Activated CD4-positive, alpha-beta T cell treated with anti-CD3 and anti-CD28 coated beads, Interleukin-2, amount 10 ng/mL, durations not matched to agents 7 days and 5 days (primary cell): ENCODE data around the gene COL15A1. TPM values are rescaled to one million over a fixed set of nuclear protein-coding genes. Genes with fewer than 3 reads are reported as not detected.

Experiments
- CTCF ChIA-PET: fragments of 350-600 bp; sonication (Branson Sonifier 250); formaldehyde crosslinking; loops from one replicate; lab custom pipeline; 2021; ENCODE audit warnings: antibody characterized with exemption; lab: Charles Lee
- POLR2A ChIA-PET: fragments of 350-600 bp; sonication (Branson Sonifier 250); formaldehyde crosslinking; loops from one replicate; lab custom pipeline; 2021; ENCODE audit warnings: antibody characterized with exemption; lab: Charles Lee
- DNase-seq: peaks from one replicate; pipeline ENCODE4 v3.0.0-alpha.2; 2020
- H3K27ac Mint-ChIP-seq: one replicate; pipeline ENCODE4 v1.8.0; 2021; ENCODE audit warnings: mild to moderate bottlenecking, moderate library complexity, mixed read lengths
- H3K27me3 Mint-ChIP-seq: one replicate; pipeline ENCODE4 v1.8.0; 2021; ENCODE audit warnings: mixed read lengths
- H3K36me3 Mint-ChIP-seq: one replicate; pipeline ENCODE4 v1.8.0; 2021; ENCODE audit warnings: low read depth, mixed read lengths
- H3K4me1 Mint-ChIP-seq: one replicate; pipeline ENCODE4 v1.8.0; 2021; ENCODE audit warnings: mixed read lengths
- H3K4me3 Mint-ChIP-seq: one replicate; pipeline ENCODE4 v1.8.0; 2021; ENCODE audit warnings: mild to moderate bottlenecking, moderate library complexity, mixed read lengths
- H3K9me3 Mint-ChIP-seq: one replicate; pipeline ENCODE4 v1.8.0; 2021; ENCODE audit warnings: mixed read lengths
- total RNA-seq, 2 experiments: library from RNA; stranded (reverse); gene quantifications; one replicate each; pipeline ENCODE4 v1.2.3, GENCODE V29; 2021

The COL15A1 gene
- total RNA-seq, 2 experiments from 2014 or later = 0.07 to 0.12 TPM

DNA sequence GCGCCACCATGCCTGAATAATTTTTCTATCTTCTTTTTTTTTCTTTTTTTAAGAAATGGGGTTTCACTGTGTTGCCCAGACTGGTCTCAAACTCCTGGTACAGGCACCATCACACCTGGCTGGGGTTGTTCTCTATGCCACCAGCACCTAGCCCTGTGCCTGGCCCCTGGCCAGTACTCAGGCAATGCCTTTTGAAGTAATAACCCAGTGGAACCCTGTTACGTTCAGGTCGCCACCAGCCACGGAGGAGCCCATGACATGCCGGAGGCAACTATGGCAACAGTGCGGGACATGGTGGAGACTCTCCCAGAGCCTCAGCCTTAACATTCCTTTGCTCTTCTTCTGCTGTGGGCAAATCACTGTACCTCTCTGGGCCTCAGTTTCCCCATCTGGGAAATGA, 14.1 kb downstream of the COL15A1 start:
- Mint-ChIP-seq H3K4me1 (no peaks in the 10 kb centered on the region), H3K36me3 (no peaks in the 10 kb centered on the region), H3K9me3 (no peaks in the 10 kb centered on the region), H3K4me3 (no peak overlapping the region), H3K27ac (no peak overlapping the region), H3K27me3 (peaks cover 8% of the 10 kb centered on the region)
- no peak for DNase-seq
- CTCF ChIA-PET = interaction anchor here (1.2 kb wide), 1 partner anchor 12 kb away, joined by 4 read pairs; no protein-coding TSS in a partner anchor
- POLR2A ChIA-PET = no interaction called here

DNA sequence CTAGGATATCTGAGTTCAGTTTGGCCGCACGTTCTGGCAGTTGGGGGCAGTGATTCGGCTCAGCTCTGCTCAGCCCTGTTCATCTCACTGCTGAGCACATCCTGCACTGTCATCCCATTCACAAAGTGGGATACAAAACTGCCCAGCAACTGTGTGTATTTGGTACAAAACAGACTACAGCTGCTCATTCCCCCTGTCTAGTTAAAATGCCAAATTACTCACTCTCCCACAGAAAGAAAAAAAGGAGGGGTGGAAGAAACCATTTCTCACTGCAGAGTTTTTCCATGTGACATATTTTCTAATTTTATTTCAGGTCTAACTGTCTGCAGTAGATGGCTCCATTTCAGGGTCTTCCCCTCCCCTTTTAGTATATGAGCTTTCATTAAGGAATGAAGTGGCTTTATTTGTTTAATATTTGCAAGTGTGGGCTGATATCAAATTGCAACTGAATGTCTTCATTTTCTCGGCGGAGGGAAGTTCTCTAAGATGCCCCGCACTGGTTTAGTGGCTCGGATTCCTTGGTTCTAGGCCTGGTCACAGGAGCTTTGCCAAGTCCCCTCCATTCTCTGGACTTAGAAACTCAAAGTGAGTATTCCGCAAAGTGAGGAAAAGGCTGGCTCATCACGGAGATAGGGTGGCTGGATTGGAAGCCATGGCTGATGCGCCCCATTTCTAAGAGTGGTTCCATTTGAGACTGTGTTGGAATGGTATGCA, 14.7 kb downstream of the COL15A1 start:
- H3K27ac Mint-ChIP-seq = no peak overlapping the region
- peaks cover 3% of the 10 kb centered on the region for H3K27me3 Mint-ChIP-seq
- H3K4me1 Mint-ChIP-seq = no peaks in the 10 kb centered on the region
- no peaks in the 10 kb centered on the region for H3K36me3 Mint-ChIP-seq
- CTCF ChIA-PET = no interaction called here
- POLR2A ChIA-PET = no interaction called here
- no peak overlapping the region for H3K4me3 Mint-ChIP-seq
- no peak for DNase-seq
- H3K9me3 Mint-ChIP-seq = no peaks in the 10 kb centered on the region

DNA sequence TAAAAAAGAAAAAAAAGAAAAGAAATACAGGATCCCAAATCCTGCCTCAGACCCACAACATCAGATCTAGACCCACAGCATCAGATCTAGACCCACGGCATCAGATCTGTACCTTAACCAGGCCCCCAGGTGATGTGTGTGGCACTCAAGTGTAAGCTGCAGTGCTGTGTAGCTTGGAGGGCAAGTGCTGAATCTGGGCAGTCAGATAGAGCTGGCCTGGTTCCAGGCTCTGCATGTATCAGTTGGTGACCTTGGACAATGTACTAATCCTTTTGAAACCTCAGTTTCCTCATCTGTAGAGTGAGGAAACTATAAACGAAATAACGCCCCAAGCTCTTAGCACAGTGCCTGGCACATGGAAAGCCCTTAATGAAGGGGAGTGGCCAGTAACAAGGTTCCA, 16.7 kb downstream of the COL15A1 start:
- H3K4me1 Mint-ChIP-seq = no peaks in the 10 kb centered on the region
- H3K9me3 Mint-ChIP-seq = no peaks in the 10 kb centered on the region
- no peaks in the 10 kb centered on the region for H3K36me3 Mint-ChIP-seq
- H3K27me3 Mint-ChIP-seq = peaks cover 7% of the 10 kb centered on the region
- no peak overlapping the region for H3K4me3 Mint-ChIP-seq
- ChIA-PET POLR2A (no interaction called here), CTCF (interaction anchor here (1.6 kb wide), 1 partner anchor 18 kb away, joined by 4 read pairs; no protein-coding TSS in a partner anchor)
- DNase-seq = no peak
- H3K27ac Mint-ChIP-seq = no peak overlapping the region

DNA sequence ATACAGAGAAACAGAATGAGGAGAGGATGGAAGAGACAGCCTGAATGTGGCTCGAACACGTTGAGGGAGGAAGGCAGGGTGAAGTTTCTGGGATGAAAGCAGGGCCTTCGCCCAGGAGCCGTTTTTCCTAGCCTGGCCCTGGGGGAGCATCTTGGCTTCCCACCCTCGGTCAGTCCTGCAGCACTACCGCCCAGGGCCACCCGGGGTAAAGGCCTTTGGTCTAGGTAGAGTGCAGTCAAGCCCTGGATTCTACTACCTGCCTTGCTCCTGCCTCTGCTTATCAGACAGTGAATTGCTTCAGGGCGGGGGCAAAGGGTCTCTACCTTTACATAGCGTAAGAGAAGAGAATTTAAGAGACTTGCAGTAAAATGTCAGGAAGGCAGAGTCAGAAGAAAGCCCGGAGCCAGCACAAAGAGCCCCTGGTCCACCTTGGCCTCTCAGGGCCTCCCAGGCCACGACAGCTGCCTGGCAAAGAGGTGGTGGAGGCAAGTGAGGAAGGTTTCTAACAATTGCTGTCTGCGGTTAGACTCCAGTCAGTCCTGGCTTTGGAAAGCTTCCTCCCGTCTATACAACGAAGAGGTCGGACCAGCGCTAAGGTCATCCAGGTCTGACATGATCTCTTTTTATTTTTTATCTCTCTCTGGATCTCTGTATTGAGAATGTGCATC, 17.9 kb downstream of the COL15A1 start:
- H3K27ac Mint-ChIP-seq = no peak overlapping the region
- H3K4me1 Mint-ChIP-seq = no peaks in the 10 kb centered on the region
- DNase-seq = no peak
- ChIA-PET CTCF (no interaction called here), POLR2A (no interaction called here)
- H3K9me3 Mint-ChIP-seq = no peaks in the 10 kb centered on the region
- peaks cover 7% of the 10 kb centered on the region for H3K27me3 Mint-ChIP-seq
- no peak overlapping the region for H3K4me3 Mint-ChIP-seq
- no peaks in the 10 kb centered on the region for H3K36me3 Mint-ChIP-seq

DNA sequence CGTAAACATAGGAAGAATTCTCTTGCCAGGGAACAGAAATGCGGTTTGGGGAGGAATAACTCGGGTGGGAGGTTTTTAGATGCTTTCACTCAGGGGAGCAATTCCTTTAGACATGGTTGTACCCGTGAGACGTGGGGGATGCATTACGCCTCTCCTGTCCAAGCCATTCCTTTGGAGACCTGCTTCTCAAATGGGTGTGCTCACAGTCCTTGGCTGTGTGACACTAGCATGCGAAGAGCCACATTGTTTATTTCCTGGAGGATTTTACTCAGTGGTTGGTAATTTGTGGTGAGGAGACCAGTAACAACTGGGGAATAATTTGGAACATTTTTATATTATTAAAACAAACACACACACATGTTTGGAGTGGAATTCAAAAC, 18.5 kb downstream of the COL15A1 start:
- ChIA-PET CTCF (no interaction called here), POLR2A (no interaction called here)
- Mint-ChIP-seq H3K4me3 (no peak overlapping the region), H3K27ac (no peak overlapping the region), H3K27me3 (peaks cover 7% of the 10 kb centered on the region), H3K36me3 (no peaks in the 10 kb centered on the region), H3K9me3 (no peaks in the 10 kb centered on the region), H3K4me1 (no peaks in the 10 kb centered on the region)
- no peak for DNase-seq

DNA sequence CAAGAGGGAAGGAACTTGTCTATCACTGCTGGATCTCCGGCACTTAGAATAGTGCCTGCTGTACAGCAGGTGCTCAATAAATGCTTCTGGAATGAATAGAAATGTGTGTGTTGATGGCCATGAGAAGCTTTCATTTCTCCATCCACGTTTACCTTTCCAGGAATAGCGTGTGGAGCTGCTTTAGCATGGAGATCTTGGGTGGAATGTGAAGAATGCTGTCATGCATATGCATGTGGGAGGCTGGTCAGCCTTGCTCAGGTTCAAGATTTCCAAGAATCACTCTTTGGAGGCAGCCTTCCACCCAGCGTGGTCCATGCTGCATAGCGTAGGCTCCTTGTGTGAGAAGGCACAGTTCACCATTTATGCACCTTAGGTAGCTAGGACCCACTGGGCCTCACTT, 19.2 kb downstream of the COL15A1 start:
- no peak overlapping the region for H3K27ac Mint-ChIP-seq
- no peaks in the 10 kb centered on the region for H3K9me3 Mint-ChIP-seq
- no peak overlapping the region for H3K4me3 Mint-ChIP-seq
- H3K27me3 Mint-ChIP-seq = peaks cover 7% of the 10 kb centered on the region
- POLR2A ChIA-PET = no interaction called here
- no peaks in the 10 kb centered on the region for H3K4me1 Mint-ChIP-seq
- H3K36me3 Mint-ChIP-seq = no peaks in the 10 kb centered on the region
- no peak for DNase-seq
- CTCF ChIA-PET = no interaction called here

DNA sequence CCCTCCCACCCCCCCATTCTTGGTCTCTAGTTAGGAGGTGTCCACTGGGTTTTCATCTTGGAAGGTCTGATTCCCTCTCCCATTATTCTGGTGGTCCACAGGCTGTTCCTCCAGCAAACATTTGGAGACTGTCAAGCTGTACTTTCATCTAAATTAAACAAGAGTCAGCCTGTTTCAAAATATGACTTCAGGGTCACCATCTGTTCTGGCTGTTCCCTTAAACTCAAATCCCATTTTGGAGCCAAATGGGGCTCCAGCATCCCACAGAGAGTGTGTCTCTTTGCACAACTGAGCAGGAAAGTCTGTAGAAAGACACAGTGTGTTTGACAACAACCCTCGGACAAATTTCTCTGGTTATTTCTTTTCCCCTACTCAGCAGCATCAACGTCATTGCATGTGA, 20.5 kb downstream of the COL15A1 start:
- ChIA-PET POLR2A (no interaction called here), CTCF (interaction anchor here (0.6 kb wide), 1 partner anchor 769 kb away, joined by 3 read pairs; no protein-coding TSS in a partner anchor)
- no peaks in the 10 kb centered on the region for H3K36me3 Mint-ChIP-seq
- no peak overlapping the region for H3K4me3 Mint-ChIP-seq
- H3K4me1 Mint-ChIP-seq = no peaks in the 10 kb centered on the region
- no peaks in the 10 kb centered on the region for H3K9me3 Mint-ChIP-seq
- H3K27ac Mint-ChIP-seq = no peak overlapping the region
- no peak for DNase-seq
- peaks cover 9% of the 10 kb centered on the region for H3K27me3 Mint-ChIP-seq

DNA sequence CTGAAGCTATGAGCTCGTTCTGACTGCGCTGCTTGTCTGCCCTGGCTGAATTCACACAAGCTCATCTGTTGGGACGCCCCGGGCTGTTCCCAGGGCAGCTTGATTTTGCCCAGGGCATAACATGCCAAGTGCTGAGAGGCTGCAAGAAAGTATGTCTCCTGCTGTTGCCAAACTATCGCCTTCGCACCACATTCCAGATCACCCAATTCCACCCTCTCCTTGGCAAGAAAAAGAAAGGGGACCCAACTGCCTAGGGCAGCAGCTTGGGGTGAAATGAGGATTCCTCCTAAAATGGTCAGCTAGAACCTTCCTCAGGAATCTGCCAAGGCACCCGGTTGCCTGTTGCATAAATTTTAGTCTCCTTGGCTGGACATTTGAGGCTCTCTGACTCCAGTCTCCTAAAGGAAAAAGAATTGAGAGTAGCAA, 21.2 kb downstream of the COL15A1 start:
- no peaks in the 10 kb centered on the region for H3K9me3 Mint-ChIP-seq
- no peaks in the 10 kb centered on the region for H3K4me1 Mint-ChIP-seq
- no peak overlapping the region for H3K27ac Mint-ChIP-seq
- no peak for DNase-seq
- no peaks in the 10 kb centered on the region for H3K36me3 Mint-ChIP-seq
- POLR2A ChIA-PET = no interaction called here
- peaks cover 8% of the 10 kb centered on the region for H3K27me3 Mint-ChIP-seq
- CTCF ChIA-PET = no interaction called here
- no peak overlapping the region for H3K4me3 Mint-ChIP-seq

DNA sequence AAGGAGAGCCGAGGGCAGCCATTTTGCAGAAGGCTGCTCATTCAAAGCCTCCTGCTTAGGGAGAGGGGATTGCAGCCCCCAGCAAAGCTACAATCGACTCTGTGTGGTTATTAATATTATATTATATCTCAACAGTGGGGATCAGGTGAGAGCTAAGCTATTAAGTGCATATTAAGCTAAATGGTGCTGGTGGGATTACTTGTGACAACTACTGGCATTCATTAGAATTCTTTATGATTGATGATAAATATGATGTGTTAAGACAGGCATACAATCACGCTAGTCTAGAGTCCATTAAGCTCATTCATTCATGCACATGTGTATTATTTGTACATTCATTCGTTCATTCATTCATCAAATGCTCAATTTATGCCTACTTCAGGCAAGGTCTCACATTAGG, 23.0 kb downstream of the COL15A1 start:
- ChIA-PET CTCF (interaction anchor here (1.2 kb wide), 1 partner anchor 119 kb away, joined by 3 read pairs; no protein-coding TSS in a partner anchor), POLR2A (no interaction called here)
- Mint-ChIP-seq H3K4me3 (no peak overlapping the region), H3K9me3 (no peaks in the 10 kb centered on the region), H3K27ac (no peak overlapping the region), H3K4me1 (no peaks in the 10 kb centered on the region), H3K27me3 (peaks cover 8% of the 10 kb centered on the region), H3K36me3 (no peaks in the 10 kb centered on the region)
- DNase-seq = no peak

DNA sequence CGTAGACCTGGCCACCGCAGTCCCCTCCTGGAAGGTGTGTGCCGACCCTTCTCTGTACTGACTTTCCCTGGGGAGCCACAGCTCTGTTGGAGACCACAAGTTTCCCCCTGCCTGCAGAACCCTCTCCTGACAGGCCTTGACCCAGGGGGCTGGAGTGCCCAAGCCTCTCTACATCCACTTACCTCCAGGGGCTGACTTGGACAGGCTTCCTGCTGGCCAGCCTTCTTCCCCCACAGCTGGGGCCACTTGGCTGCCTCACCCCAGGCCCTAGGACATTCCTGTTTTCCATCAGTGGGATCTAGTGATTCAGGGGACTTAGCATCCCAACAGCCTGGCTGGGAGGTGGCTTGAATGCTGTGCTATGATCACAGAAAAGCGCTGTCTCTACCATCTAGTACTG, 23.6 kb downstream of the COL15A1 start:
- H3K36me3 Mint-ChIP-seq = no peaks in the 10 kb centered on the region
- H3K27ac Mint-ChIP-seq = no peak overlapping the region
- ChIA-PET POLR2A (no interaction called here), CTCF (interaction anchor here (1.2 kb wide), 1 partner anchor 120 kb away, joined by 3 read pairs; no protein-coding TSS in a partner anchor)
- H3K4me1 Mint-ChIP-seq = no peaks in the 10 kb centered on the region
- H3K27me3 Mint-ChIP-seq = peaks cover 8% of the 10 kb centered on the region
- H3K9me3 Mint-ChIP-seq = no peaks in the 10 kb centered on the region
- no peak overlapping the region for H3K4me3 Mint-ChIP-seq
- DNase-seq = no peak

DNA sequence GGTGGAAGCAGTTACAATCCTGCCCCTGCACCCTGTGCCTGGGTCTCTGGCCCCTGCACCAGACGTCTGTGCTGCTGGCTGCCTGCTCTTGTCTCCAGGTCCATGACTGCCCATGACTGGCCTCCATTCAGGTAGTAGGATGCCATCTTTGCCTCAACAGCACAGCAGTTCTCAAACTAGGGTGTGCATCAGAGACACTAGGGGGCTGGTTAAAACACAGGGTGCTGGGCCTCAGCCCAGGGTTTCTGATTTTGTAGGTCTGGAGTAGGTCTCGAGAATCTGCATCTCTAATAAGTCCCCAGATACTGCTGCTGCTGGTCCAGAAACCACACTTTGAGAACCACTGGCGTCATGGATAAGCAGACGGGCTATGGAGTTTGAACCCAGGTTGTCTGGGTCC, 24.0 kb downstream of the COL15A1 start:
- no peaks in the 10 kb centered on the region for H3K9me3 Mint-ChIP-seq
- no peak overlapping the region for H3K4me3 Mint-ChIP-seq
- DNase-seq = no peak
- peaks cover 9% of the 10 kb centered on the region for H3K27me3 Mint-ChIP-seq
- no peaks in the 10 kb centered on the region for H3K4me1 Mint-ChIP-seq
- no peaks in the 10 kb centered on the region for H3K36me3 Mint-ChIP-seq
- no peak overlapping the region for H3K27ac Mint-ChIP-seq
- ChIA-PET POLR2A (no interaction called here), CTCF (no interaction called here)

DNA sequence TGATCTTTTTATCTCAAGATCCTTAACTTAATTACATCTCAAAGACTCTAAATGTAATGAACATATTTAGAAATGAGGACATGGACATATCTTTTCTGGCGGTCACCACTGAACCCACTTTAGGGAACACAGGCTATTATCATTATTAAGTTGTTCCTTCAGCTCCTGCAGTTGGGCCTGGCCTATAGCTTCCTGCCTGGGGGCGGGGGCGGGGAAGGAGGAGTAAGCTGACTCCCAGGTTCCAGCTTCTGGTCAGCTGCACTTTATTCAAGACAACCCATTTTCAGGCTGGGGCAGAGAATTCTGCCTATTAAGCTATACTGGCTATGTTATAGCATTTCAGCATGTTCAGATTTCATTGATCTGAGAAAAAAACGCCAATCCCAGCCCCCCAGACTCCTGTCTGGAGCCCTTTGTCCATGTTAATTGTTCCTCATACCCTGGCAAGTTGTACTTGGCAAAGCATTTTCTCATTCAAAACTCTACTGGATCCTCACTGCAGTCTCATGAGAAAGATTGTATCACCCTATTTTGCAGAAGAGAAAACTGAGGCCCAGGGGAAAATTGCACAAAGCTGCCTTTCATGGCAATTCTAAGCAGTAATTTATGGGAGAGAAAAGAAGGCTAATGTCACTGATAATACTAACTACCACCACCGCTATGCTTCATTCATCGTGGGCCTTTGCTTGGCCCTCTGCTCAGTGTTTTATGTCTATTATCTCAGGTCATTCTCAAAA, 25.1 kb downstream of the COL15A1 start:
- Mint-ChIP-seq H3K4me1 (no peaks in the 10 kb centered on the region), H3K9me3 (no peaks in the 10 kb centered on the region), H3K27ac (no peak overlapping the region), H3K4me3 (no peak overlapping the region), H3K27me3 (peaks cover 8% of the 10 kb centered on the region), H3K36me3 (no peaks in the 10 kb centered on the region)
- CTCF ChIA-PET = no interaction called here
- POLR2A ChIA-PET = no interaction called here
- no peak for DNase-seq

DNA sequence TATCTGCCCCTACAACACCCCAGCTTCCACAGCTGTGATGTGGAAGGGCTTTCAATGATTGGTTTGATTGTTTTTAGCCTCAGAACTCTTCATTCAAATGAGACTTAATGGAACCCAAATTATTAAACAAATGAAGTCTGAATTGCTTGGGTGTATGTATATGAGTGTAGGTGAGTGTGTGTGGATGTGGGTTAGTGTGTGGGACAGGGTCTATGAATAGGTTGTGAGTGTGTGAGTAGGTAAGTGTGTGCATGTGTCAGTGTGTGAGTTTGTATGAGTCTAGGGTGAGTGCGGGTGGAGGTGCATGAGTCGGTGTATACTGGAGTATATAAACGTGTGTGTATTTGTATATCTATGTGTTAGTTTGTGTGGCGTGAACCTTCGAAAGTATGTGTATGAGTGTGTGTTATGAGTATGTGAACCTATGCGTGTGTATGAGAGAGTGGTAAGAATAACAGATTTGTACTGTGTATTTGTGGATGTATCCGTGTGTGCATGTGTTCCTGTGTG, 26.9 kb downstream of the COL15A1 start:
- Mint-ChIP-seq H3K27me3 (peaks cover 10% of the 10 kb centered on the region), H3K27ac (no peak overlapping the region), H3K9me3 (no peaks in the 10 kb centered on the region), H3K4me3 (no peak overlapping the region), H3K4me1 (peaks cover 3% of the 10 kb centered on the region), H3K36me3 (no peaks in the 10 kb centered on the region)
- POLR2A ChIA-PET = no interaction called here
- DNase-seq = no peak
- CTCF ChIA-PET = interaction anchor here (1.1 kb wide), 1 partner anchor 13 kb away, joined by 4 read pairs; no protein-coding TSS in a partner anchor
